Astrocyte of the hippocampus (primary cell): ENCODE data around the gene MAP3K5.
"Not testable (repeated sequence)": the region's sequence is repeated elsewhere in the genome, so short reads cannot be mapped to it uniquely, and the experiment has no call there.

Experiments
- DNase-seq: peaks from one replicate; pipeline ENCODE4 v3.0.0; 2011; ENCODE audit warnings: low read depth, low spot score

Gene MAP3K5

GRCh38 chr6:136609873-136610706 lies 182.2 kb downstream of the MAP3K5 start:
- DNase-seq: peak; percentile 96

GRCh38 chr6:136608991-136609390 lies 183.3 kb downstream of the MAP3K5 start:
- DNase-seq: peak; percentile 55

GRCh38 chr6:136607932-136608772 lies 184.1 kb downstream of the MAP3K5 start:
- DNase-seq: peak; percentile 71

- no peak for DNase-seq
Observed at GRCh38 chr6:136607204-136607931, 184.9 kb downstream of the MAP3K5 start.

GRCh38 chr6:136604928-136605510 lies 187.3 kb downstream of the MAP3K5 start:
- no peak for DNase-seq

GRCh38 chr6:136604328-136604825 lies 187.9 kb downstream of the MAP3K5 start:
- no peak for DNase-seq

GRCh38 chr6:136600818-136601217 lies 191.5 kb downstream of the MAP3K5 start:
- no peak for DNase-seq

GRCh38 chr6:136599329-136600011 lies 192.8 kb downstream of the MAP3K5 start:
- DNase-seq: peak; percentile 60

- no peak for DNase-seq
Observed at GRCh38 chr6:136598048-136598447, 194.2 kb downstream of the MAP3K5 start.

- no peak for DNase-seq
Observed at GRCh38 chr6:136594671-136595070, 197.6 kb downstream of the MAP3K5 start.

- DNase-seq: peak; percentile 96
Observed at GRCh38 chr6:136593748-136594490, 198.4 kb downstream of the MAP3K5 start.

GRCh38 chr6:136592930-136593673 lies 199.2 kb downstream of the MAP3K5 start:
- DNase-seq: peak; percentile 39

GRCh38 chr6:136591617-136592016 lies 200.7 kb downstream of the MAP3K5 start:
- no peak for DNase-seq

GRCh38 chr6:136590846-136591245 lies 201.4 kb downstream of the MAP3K5 start:
- DNase-seq: not testable (repeated sequence)

- DNase-seq: no peak
Observed at GRCh38 chr6:136587527-136587926, 204.8 kb downstream of the MAP3K5 start.

GRCh38 chr6:136586295-136586694 lies 206.0 kb downstream of the MAP3K5 start:
- DNase-seq: peak; percentile 74

- not testable (repeated sequence) for DNase-seq
Observed at GRCh38 chr6:136585523-136585922, 206.8 kb downstream of the MAP3K5 start.

GRCh38 chr6:136584290-136584689 lies 208.0 kb downstream of the MAP3K5 start:
- not testable (repeated sequence) for DNase-seq
